HFF-Myc (cell line): ENCODE measurements around the gene COMT.

Source experiments
- DNase-seq: peaks from one replicate; pipeline ENCODE4 v3.0.0-alpha.2; 2011; ENCODE audit warnings: low read depth; ENCODE audit errors: extremely low read depth
- H3K4me3 ChIP-seq: replicated peaks from 2 replicates; pipeline ENCODE4 v1.5.1; 2011; ENCODE audit warnings: low read depth, mild to moderate bottlenecking, control low read depth, low read length
- CTCF ChIP-seq: IDR thresholded peaks from 2 replicates; pipeline ENCODE4 v1.5.1; 2012; ENCODE audit warnings: mild to moderate bottlenecking, low read depth, low read length, control low read depth; ENCODE audit errors: missing control alignments

Gene COMT

GRCh38 chr22:19951346-19951745, 9.8 kb downstream of the COMT start:
- no peak for DNase-seq
- TF ChIP-seq CTCF, result no peak
- H3K4me3 ChIP-seq, result no peak overlapping the region

- DNase-seq, result no peak
- no peak for TF ChIP-seq CTCF
- no peak overlapping the region for H3K4me3 ChIP-seq
Measured at GRCh38 chr22:19955241-19956128, 13.9 kb downstream of the COMT start.

DNA sequence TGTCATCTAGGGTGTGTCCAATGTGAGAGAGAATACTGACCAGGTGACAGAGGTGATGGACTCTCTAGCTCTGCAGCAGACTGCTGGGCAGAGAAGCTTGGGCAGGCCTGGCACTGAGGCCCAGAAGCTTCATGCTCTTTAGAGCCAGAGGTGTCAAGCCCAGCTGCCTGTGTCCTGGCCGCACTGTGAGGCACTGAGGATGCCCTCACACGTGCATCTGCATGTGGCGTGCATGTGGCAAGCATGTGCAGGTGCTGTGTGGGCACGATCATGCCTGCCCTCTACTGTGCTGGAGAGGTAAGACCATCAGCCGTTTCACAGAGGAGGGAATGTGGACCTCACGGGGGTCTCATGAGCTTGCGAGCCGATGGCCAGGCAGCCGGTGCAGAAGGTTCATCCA, 15.9 kb downstream of the COMT start:
- no peak overlapping the region for H3K4me3 ChIP-seq
- TF ChIP-seq CTCF, result peak; percentile 12
- DNase-seq, result no peak

- no peak overlapping the region for H3K4me3 ChIP-seq
- no peak for TF ChIP-seq CTCF
- no peak for DNase-seq
Measured at GRCh38 chr22:19958083-19959042, 16.8 kb downstream of the COMT start.

- H3K4me3 ChIP-seq, result no peak overlapping the region
- TF ChIP-seq CTCF, result no peak
- DNase-seq, result no peak
Measured at GRCh38 chr22:19959043-19959586, 17.5 kb downstream of the COMT start.

- no peak for DNase-seq
- no peak for TF ChIP-seq CTCF
- no peak overlapping the region for H3K4me3 ChIP-seq
Measured at GRCh38 chr22:19959587-19960490, 18.3 kb downstream of the COMT start.
